Measurements from ENCODE around the gene SND1. TPM values are rescaled to one million over a fixed set of nuclear protein-coding genes. Genes with fewer than 3 reads are reported as not detected.
A peak's percentile ranks its signal among the peaks of the same experiment; 100 is the strongest.

Gene SND1
- total and polyA plus RNA-seq, 2 donors (not counting 1 experiment from before 2014, with no cell fraction given), result 137 to 174 TPM

- Histone ChIP-seq H3K9ac (ENCODE audit: insufficient read depth, low read length) (no peak overlapping the region), H3K79me2 (ENCODE audit: control insufficient read depth, insufficient read depth, low read length) (peaks cover 2% of the 10 kb centered on the region), H2AFZ (ENCODE audit: low read length) (no peak overlapping the region), H4K20me1 (ENCODE audit: control insufficient read depth, extremely low read depth, insufficient read depth, low read length) (no peaks in the 10 kb centered on the region), H3K4me2 (ENCODE audit: extremely low read depth, insufficient read depth, low read length) (no peak overlapping the region), H3K9me3 (ENCODE audit: control insufficient read depth, insufficient read depth, low read depth, low read length) (no peaks in the 10 kb centered on the region), H3K4me3 (replicated peaks in 1 of 4; ENCODE audit: control extremely low read depth in 1 of 4, insufficient read depth in 1 of 4, low read depth in 3 of 4, low read length in 4 of 4) (no peak overlapping the region), H3K27me3 (ENCODE audit: control insufficient read depth, insufficient read depth, low read length) (no peaks in the 10 kb centered on the region), H3K27ac (ENCODE audit: insufficient read depth, low read length) (no peak overlapping the region), H3K4me1 (ENCODE audit: control insufficient read depth, extremely low read depth, insufficient read depth, low read length) (peaks cover 2% of the 10 kb centered on the region), H3K36me3 (ENCODE audit: control insufficient read depth, insufficient read depth, low read length) (no peaks in the 10 kb centered on the region)
- TF ChIP-seq EZH2 (IDR thresholded peaks at IDR 0.05; ENCODE audit: low read length, missing control alignments) (no peak), CTCF (conservative IDR thresholded peaks at IDR 0.05 in 1 of 2, IDR thresholded peaks at IDR 0.05 in 1 of 2; ENCODE audit: low read depth in 1 of 2, low read length in 2 of 2) (no peak)
- DNase-seq (ENCODE audit: low read depth in 2 of 2), result no peak
Observed at GRCh38 chr7:127895360-127895759, 243.4 kb downstream of the SND1 start.

- Histone ChIP-seq H3K27me3 (ENCODE audit: control insufficient read depth, insufficient read depth, low read length) (no peaks in the 10 kb centered on the region), H4K20me1 (ENCODE audit: control insufficient read depth, extremely low read depth, insufficient read depth, low read length) (no peaks in the 10 kb centered on the region), H3K4me3 (replicated peaks in 1 of 4; ENCODE audit: control extremely low read depth in 1 of 4, insufficient read depth in 1 of 4, low read depth in 3 of 4, low read length in 4 of 4) (no peak overlapping the region), H3K9ac (ENCODE audit: insufficient read depth, low read length) (no peak overlapping the region), H3K4me1 (ENCODE audit: control insufficient read depth, extremely low read depth, insufficient read depth, low read length) (peaks cover 2% of the 10 kb centered on the region), H3K9me3 (ENCODE audit: control insufficient read depth, insufficient read depth, low read depth, low read length) (no peaks in the 10 kb centered on the region), H3K27ac (ENCODE audit: insufficient read depth, low read length) (no peak overlapping the region), H3K79me2 (ENCODE audit: control insufficient read depth, insufficient read depth, low read length) (peaks cover 5% of the 10 kb centered on the region), H3K36me3 (ENCODE audit: control insufficient read depth, insufficient read depth, low read length) (no peaks in the 10 kb centered on the region), H2AFZ (ENCODE audit: low read length) (no peak overlapping the region), H3K4me2 (ENCODE audit: extremely low read depth, insufficient read depth, low read length) (no peak overlapping the region)
- DNase-seq (ENCODE audit: low read depth in 2 of 2), result peak in 1 of 2 donors; percentile 63
- TF ChIP-seq EZH2 (IDR thresholded peaks at IDR 0.05; ENCODE audit: low read length, missing control alignments), result no peak
Observed at GRCh38 chr7:127895814-127896280, 243.9 kb downstream of the SND1 start.

- Histone ChIP-seq H2AFZ (ENCODE audit: low read length) (no peak overlapping the region), H3K27me3 (ENCODE audit: control insufficient read depth, insufficient read depth, low read length) (no peaks in the 10 kb centered on the region), H4K20me1 (ENCODE audit: control insufficient read depth, extremely low read depth, insufficient read depth, low read length) (no peaks in the 10 kb centered on the region), H3K4me1 (ENCODE audit: control insufficient read depth, extremely low read depth, insufficient read depth, low read length) (no peaks in the 10 kb centered on the region), H3K27ac (ENCODE audit: insufficient read depth, low read length) (no peak overlapping the region), H3K36me3 (ENCODE audit: control insufficient read depth, insufficient read depth, low read length) (no peaks in the 10 kb centered on the region), H3K79me2 (ENCODE audit: control insufficient read depth, insufficient read depth, low read length) (peaks cover 8% of the 10 kb centered on the region), H3K9ac (ENCODE audit: insufficient read depth, low read length) (no peak overlapping the region), H3K4me2 (ENCODE audit: extremely low read depth, insufficient read depth, low read length) (no peak overlapping the region), H3K9me3 (ENCODE audit: control insufficient read depth, insufficient read depth, low read depth, low read length) (no peaks in the 10 kb centered on the region), H3K4me3 (replicated peaks in 1 of 4; ENCODE audit: control extremely low read depth in 1 of 4, insufficient read depth in 1 of 4, low read depth in 3 of 4, low read length in 4 of 4) (no peak overlapping the region)
- TF ChIP-seq CTCF (conservative IDR thresholded peaks at IDR 0.05 in 1 of 2, IDR thresholded peaks at IDR 0.05 in 1 of 2; ENCODE audit: low read depth in 1 of 2, low read length in 2 of 2), result no peak
- TF ChIP-seq EZH2 (IDR thresholded peaks at IDR 0.05; ENCODE audit: low read length, missing control alignments), result no peak
- DNase-seq (ENCODE audit: low read depth in 2 of 2), result no peak
Observed at GRCh38 chr7:127896659-127897058, 244.7 kb downstream of the SND1 start.
